Thoracic aorta (tissue), 2 donors: ENCODE results near the gene NGF. TPM values are rescaled to one million over a fixed set of nuclear protein-coding genes. Genes with fewer than 3 reads are reported as not detected.

Source experiments
- ATAC-seq: fragments of 150-250 bp; one replicate; pipeline ENCODE4 v1.8.0; 2017; ENCODE audit warnings: low read depth; ENCODE audit not compliant: insufficient number of reproducible peaks, low FRiP score
- DNase-seq: peaks from one replicate; pipeline ENCODE4 v3.0.0-alpha.2; 2020; ENCODE audit warnings: low spot score
- H3K27ac ChIP-seq, 2 donors: fragments of 200-600 bp; sonication (generic); 1 replicate in 1 of 2; 2 replicates in 1 of 2; pipeline ENCODE4 v1.5.1; 2016; ENCODE audit warnings: mild to moderate bottlenecking in 2 of 2, moderate library complexity in 2 of 2
- H3K27me3 ChIP-seq: fragments of 200-600 bp; sonication (generic); replicated peaks from 2 replicates; pipeline ENCODE4 v1.6.0; 2016; ENCODE audit warnings: mild to moderate bottlenecking; ENCODE audit not compliant: insufficient read depth
- H3K36me3 ChIP-seq: fragments of 200-600 bp; sonication (generic); one replicate; pipeline ENCODE4 v1.5.1; 2016
- H3K4me1 ChIP-seq, 2 donors: fragments of 200-600 bp; sonication (generic); 1 replicate in 1 of 2; 2 replicates in 1 of 2; pipeline versions ENCODE4 v1.5.1 to v1.6.0; 2016; ENCODE audit warnings: low read depth in 2 of 2, mild to moderate bottlenecking in 1 of 2; ENCODE audit not compliant: control insufficient read depth in 1 of 2
- H3K4me3 ChIP-seq: fragments of 200-600 bp; sonication (generic); 2 replicates; pipeline ENCODE4 v1.5.1; 2016; ENCODE audit warnings: mild to moderate bottlenecking
- H3K9me3 ChIP-seq: fragments of 200-600 bp; sonication (generic); 2 replicates; pipeline ENCODE4 v1.5.1; 2016
- CTCF ChIP-seq: fragments of 200-600 bp; sonication (generic); IDR thresholded peaks from one replicate; pipeline ENCODE4 v1.5.1; 2019; ENCODE audit warnings: antibody characterized with exemption
- total RNA-seq, 2 donors: library from RNA; depleted of rRNA; stranded (reverse); fragments of >200 nt; gene quantifications; one replicate each; pipeline versions ENCODE4 v1.1.0 to v1.2.3, GENCODE V29; 2016

The NGF gene
- total RNA-seq, 2 donors from 2014 or later: 21.8 to 25.7 TPM

GRCh38 chr1:115322631-115323030 lies 15.4 kb downstream of the NGF start:
- Histone ChIP-seq H3K4me3 (no peak overlapping the region), H3K27me3 (no peaks in the 10 kb centered on the region), H3K4me1 (peaks cover 6 to 41% of the 10 kb centered on the region in 2 donors), H3K36me3 (no peaks in the 10 kb centered on the region), H3K9me3 (no peaks in the 10 kb centered on the region), H3K27ac (peak overlapping the region in 1 of 2 donors; percentile 35)
- DNase-seq (no peak), ATAC-seq (no peak)
- TF ChIP-seq CTCF: no peak

- no peak overlapping the region for H3K4me3 ChIP-seq
- H3K27ac ChIP-seq: no peak overlapping the region
- H3K27me3 ChIP-seq: no peaks in the 10 kb centered on the region
- no peaks in the 10 kb centered on the region for H3K36me3 ChIP-seq
- peaks cover 6 to 22% of the 10 kb centered on the region in 2 donors for H3K4me1 ChIP-seq
- TF ChIP-seq CTCF: no peak
- no peak for DNase-seq
- no peaks in the 10 kb centered on the region for H3K9me3 ChIP-seq
- ATAC-seq: no peak
Measured at GRCh38 chr1:115320377-115320776, 17.7 kb downstream of the NGF start.

- Histone ChIP-seq H3K4me3 (no peak overlapping the region), H3K27ac (no peak overlapping the region), H3K4me1 (peaks cover 10 to 28% of the 10 kb centered on the region in 2 donors), H3K36me3 (no peaks in the 10 kb centered on the region), H3K27me3 (no peaks in the 10 kb centered on the region), H3K9me3 (no peaks in the 10 kb centered on the region)
- no peak for TF ChIP-seq CTCF
- ATAC-seq (no peak), DNase-seq (no peak)
Measured at GRCh38 chr1:115319706-115320105, 18.3 kb downstream of the NGF start.

- H3K36me3 ChIP-seq: no peaks in the 10 kb centered on the region
- H3K27me3 ChIP-seq: no peaks in the 10 kb centered on the region
- no peak overlapping the region for H3K4me3 ChIP-seq
- ATAC-seq (no peak), DNase-seq (no peak)
- H3K4me1 ChIP-seq: peaks cover 20 to 37% of the 10 kb centered on the region in 2 donors
- H3K9me3 ChIP-seq: no peaks in the 10 kb centered on the region
- H3K27ac ChIP-seq: no peak overlapping the region
- no peak for TF ChIP-seq CTCF
Measured at GRCh38 chr1:115317101-115318012, 20.7 kb downstream of the NGF start.

- H3K4me3 ChIP-seq: no peak overlapping the region
- DNase-seq: no peak
- H3K27ac ChIP-seq: peak overlapping the region; percentile 78 to 80
- H3K36me3 ChIP-seq: no peaks in the 10 kb centered on the region
- TF ChIP-seq CTCF: no peak
- no peaks in the 10 kb centered on the region for H3K9me3 ChIP-seq
- ATAC-seq: peak; percentile 67
- peaks cover 20 to 36% of the 10 kb centered on the region in 2 donors for H3K4me1 ChIP-seq
- no peaks in the 10 kb centered on the region for H3K27me3 ChIP-seq
Measured at GRCh38 chr1:115314765-115315164, 23.3 kb downstream of the NGF start.
